Spleen (tissue), 7 donors: ENCODE results near the gene CDC25C.

ENCODE experiments used
- CTCF ChIP-seq, 11 experiments: fragments of 200-600 bp in 7 of 11; fragments of 450-650 bp in 4 of 11; sonication (generic) in 4 of 11; IDR thresholded peaks in 8 of 11; conservative IDR thresholded peaks in 3 of 11; 1 replicate in 7 of 11; 2 replicates in 4 of 11; pipeline versions ENCODE4 v1.4.0 to v1.8.0; 2016 to 2021; ENCODE audit warnings: antibody characterized with exemption in 11 of 11, inconsistent platforms in 4 of 11, mild to moderate bottlenecking in 1 of 11
- POLR2AphosphoS5 ChIP-seq, 3 donors: sonication (generic); formaldehyde crosslinking; IDR thresholded peaks; one replicate each; pipeline ENCODE4 v1.5.1; 2017; ENCODE audit warnings: antibody characterized with exemption in 3 of 3
- donor health status: DM: no; HTN: no; CAD: no; lungs with moderate emphysema.
- donor health status: DM: no; HTN: no; CAD: no.
- donor health status: DM: no; HTN: no; CAD: no.

- TF ChIP-seq CTCF (IDR thresholded peaks at IDR 0.05 in 8 of 11, conservative IDR thresholded peaks at IDR 0.05 in 3 of 11), result no peak
- TF ChIP-seq POLR2AphosphoS5 (IDR thresholded peaks at IDR 0.05), result no peak
These were observed 50.7 kb downstream of the CDC25C start for GRCh38 chr5:138280915-138281314.
